HEK293 (cell line): Measurements from ENCODE around the gene ATXN8OS.

ENCODE experiments used
- CTCF ChIP-seq: fragments of 450-650 bp; formaldehyde crosslinking; IDR thresholded peaks from 2 replicates; pipeline ENCODE4 v1.5.1; 2016; ENCODE audit warnings: missing biosample characterization, missing genetic modification characterization
- ZNF175 ChIP-seq: fragments of 450-650 bp; formaldehyde crosslinking; IDR thresholded peaks from 2 replicates; pipeline ENCODE4 v1.5.1; 2016; ENCODE audit warnings: missing biosample characterization, missing genetic modification characterization
- ZNF214 ChIP-seq: fragments of 450-650 bp; formaldehyde crosslinking; IDR thresholded peaks from 2 replicates; pipeline ENCODE4 v1.5.1; 2017; ENCODE audit warnings: missing biosample characterization, mild to moderate bottlenecking, missing genetic modification characterization, borderline replicate concordance
- ZNF521 ChIP-seq: fragments of 450-650 bp; formaldehyde crosslinking; IDR thresholded peaks from 2 replicates; pipeline ENCODE4 v1.5.1; 2017; ENCODE audit warnings: missing biosample characterization, mild to moderate bottlenecking, missing genetic modification characterization
- ZNF670 ChIP-seq: fragments of 450-650 bp; formaldehyde crosslinking; IDR thresholded peaks from 2 replicates; pipeline ENCODE4 v1.5.1; 2016; ENCODE audit warnings: missing biosample characterization, missing genetic modification characterization, low read depth
- ZNF76 ChIP-seq: fragments of 450-650 bp; formaldehyde crosslinking; IDR thresholded peaks from 2 replicates; pipeline ENCODE4; 2016; ENCODE audit warnings: low read depth, missing biosample characterization, missing genetic modification characterization, borderline replicate concordance
- ZNF776 ChIP-seq: fragments of 450-650 bp; formaldehyde crosslinking; IDR thresholded peaks from 2 replicates; pipeline ENCODE4 v1.5.0; 2017; ENCODE audit warnings: missing biosample characterization, missing genetic modification characterization, borderline replicate concordance
- ZNF785 ChIP-seq: fragments of 450-650 bp; formaldehyde crosslinking; IDR thresholded peaks from 2 replicates; pipeline ENCODE4 v1.5.1; 2016; ENCODE audit warnings: missing biosample characterization, missing genetic modification characterization
- TF ChIP-seq, protein P1 (sequence below): fragments of 450-650 bp; formaldehyde crosslinking; IDR thresholded peaks from 2 replicates; pipeline ENCODE4 v1.5.1; 2016; ENCODE audit warnings: missing biosample characterization, missing genetic modification characterization
- TF ChIP-seq, protein P2 (sequence below): fragments of 450-650 bp; formaldehyde crosslinking; conservative IDR thresholded peaks from 2 replicates; pipeline ENCODE4 v1.5.1; 2016; ENCODE audit warnings: low read depth, missing biosample characterization, missing genetic modification characterization
- TF ChIP-seq, protein P3 (sequence below): fragments of 450-650 bp; formaldehyde crosslinking; IDR thresholded peaks from 2 replicates; pipeline ENCODE4 v1.5.1; 2016; ENCODE audit warnings: missing biosample characterization, missing genetic modification characterization

DNA sequence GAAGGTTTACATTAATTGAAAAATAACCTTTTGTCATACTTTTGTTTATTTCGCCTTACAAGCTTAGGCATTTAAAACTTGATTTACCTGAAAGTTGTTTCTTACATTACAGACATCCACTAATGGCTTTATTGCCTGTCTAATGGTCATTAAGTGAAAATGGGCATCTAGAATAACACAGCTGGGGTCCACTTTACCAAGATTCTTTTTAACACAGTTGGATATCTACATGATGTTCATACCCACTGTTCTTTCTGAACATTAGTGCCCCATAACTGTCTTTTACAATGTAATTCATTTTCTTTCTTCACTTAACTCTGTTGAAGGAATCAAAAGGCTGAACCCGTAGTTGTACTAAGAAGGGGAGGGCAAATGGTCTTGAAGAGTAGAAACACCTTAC is 20.5 kb downstream of the ATXN8OS start:
- TF ChIP-seq, protein P1, sequence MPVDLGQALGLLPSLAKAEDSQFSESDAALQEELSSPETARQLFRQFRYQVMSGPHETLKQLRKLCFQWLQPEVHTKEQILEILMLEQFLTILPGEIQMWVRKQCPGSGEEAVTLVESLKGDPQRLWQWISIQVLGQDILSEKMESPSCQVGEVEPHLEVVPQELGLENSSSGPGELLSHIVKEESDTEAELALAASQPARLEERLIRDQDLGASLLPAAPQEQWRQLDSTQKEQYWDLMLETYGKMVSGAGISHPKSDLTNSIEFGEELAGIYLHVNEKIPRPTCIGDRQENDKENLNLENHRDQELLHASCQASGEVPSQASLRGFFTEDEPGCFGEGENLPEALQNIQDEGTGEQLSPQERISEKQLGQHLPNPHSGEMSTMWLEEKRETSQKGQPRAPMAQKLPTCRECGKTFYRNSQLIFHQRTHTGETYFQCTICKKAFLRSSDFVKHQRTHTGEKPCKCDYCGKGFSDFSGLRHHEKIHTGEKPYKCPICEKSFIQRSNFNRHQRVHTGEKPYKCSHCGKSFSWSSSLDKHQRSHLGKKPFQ = no peak
- TF ChIP-seq ZNF214 (tag by site-specific recombination) (no peak), ZNF670 (no peak), ZNF76 (tag by site-specific recombination) (no peak), ZNF785 (no peak), ZNF776 (tag by site-specific recombination) (no peak), ZNF521 (no peak), ZNF175 (no peak), CTCF (no peak)
- TF ChIP-seq, protein P2, sequence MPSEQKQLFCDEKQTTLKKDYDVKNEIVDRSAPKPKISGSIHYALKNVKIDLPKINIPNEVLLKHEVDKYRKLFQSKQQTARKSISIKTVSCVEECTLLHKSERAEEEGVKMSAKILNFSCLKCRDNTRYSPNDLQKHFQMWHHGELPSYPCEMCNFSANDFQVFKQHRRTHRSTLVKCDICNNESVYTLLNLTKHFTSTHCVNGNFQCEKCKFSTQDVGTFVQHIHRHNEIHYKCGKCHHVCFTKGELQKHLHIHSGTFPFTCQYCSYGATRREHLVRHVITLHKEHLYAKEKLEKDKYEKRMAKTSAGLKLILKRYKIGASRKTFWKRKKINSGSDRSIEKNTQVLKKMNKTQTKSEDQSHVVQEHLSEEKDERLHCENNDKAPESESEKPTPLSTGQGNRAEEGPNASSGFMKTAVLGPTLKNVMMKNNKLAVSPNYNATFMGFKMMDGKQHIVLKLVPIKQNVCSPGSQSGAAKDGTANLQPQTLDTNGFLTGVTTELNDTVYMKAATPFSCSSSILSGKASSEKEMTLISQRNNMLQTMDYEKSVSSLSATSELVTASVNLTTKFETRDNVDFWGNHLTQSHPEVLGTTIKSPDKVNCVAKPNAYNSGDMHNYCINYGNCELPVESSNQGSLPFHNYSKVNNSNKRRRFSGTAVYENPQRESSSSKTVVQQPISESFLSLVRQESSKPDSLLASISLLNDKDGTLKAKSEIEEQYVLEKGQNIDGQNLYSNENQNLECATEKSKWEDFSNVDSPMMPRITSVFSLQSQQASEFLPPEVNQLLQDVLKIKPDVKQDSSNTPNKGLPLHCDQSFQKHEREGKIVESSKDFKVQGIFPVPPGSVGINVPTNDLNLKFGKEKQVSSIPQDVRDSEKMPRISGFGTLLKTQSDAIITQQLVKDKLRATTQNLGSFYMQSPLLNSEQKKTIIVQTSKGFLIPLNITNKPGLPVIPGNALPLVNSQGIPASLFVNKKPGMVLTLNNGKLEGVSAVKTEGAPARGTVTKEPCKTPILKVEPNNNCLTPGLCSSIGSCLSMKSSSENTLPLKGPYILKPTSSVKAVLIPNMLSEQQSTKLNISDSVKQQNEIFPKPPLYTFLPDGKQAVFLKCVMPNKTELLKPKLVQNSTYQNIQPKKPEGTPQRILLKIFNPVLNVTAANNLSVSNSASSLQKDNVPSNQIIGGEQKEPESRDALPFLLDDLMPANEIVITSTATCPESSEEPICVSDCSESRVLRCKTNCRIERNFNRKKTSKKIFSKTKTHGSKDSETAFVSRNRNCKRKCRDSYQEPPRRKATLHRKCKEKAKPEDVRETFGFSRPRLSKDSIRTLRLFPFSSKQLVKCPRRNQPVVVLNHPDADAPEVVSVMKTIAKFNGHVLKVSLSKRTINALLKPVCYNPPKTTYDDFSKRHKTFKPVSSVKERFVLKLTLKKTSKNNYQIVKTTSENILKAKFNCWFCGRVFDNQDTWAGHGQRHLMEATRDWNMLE (tag by site-specific recombination) = no peak
- TF ChIP-seq, protein P3, sequence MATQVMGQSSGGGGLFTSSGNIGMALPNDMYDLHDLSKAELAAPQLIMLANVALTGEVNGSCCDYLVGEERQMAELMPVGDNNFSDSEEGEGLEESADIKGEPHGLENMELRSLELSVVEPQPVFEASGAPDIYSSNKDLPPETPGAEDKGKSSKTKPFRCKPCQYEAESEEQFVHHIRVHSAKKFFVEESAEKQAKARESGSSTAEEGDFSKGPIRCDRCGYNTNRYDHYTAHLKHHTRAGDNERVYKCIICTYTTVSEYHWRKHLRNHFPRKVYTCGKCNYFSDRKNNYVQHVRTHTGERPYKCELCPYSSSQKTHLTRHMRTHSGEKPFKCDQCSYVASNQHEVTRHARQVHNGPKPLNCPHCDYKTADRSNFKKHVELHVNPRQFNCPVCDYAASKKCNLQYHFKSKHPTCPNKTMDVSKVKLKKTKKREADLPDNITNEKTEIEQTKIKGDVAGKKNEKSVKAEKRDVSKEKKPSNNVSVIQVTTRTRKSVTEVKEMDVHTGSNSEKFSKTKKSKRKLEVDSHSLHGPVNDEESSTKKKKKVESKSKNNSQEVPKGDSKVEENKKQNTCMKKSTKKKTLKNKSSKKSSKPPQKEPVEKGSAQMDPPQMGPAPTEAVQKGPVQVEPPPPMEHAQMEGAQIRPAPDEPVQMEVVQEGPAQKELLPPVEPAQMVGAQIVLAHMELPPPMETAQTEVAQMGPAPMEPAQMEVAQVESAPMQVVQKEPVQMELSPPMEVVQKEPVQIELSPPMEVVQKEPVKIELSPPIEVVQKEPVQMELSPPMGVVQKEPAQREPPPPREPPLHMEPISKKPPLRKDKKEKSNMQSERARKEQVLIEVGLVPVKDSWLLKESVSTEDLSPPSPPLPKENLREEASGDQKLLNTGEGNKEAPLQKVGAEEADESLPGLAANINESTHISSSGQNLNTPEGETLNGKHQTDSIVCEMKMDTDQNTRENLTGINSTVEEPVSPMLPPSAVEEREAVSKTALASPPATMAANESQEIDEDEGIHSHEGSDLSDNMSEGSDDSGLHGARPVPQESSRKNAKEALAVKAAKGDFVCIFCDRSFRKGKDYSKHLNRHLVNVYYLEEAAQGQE = no peak
